H9 (cell line): ENCODE measurements around the gene PUDP. TPM values are rescaled to one million over a fixed set of nuclear protein-coding genes. Genes with fewer than 3 reads are reported as not detected.

Experiments
- DNase-seq: peaks from one replicate; pipeline ENCODE4 v3.0.0-alpha.2; 2017
- H2AFZ ChIP-seq: one replicate; pipeline ENCODE4 v1.6.1; 2013; ENCODE audit warnings: mild to moderate bottlenecking, low read length, control low read depth, moderate library complexity
- H2AK5ac ChIP-seq: 2 replicates; pipeline ENCODE4 v1.6.1; 2013; ENCODE audit warnings: low read length, control low read depth, mixed read lengths; ENCODE audit not compliant: insufficient read length
- H2BK120ac ChIP-seq: one replicate; pipeline ENCODE4 v1.6.1; 2013; ENCODE audit warnings: low read depth, mild to moderate bottlenecking, low read length, control low read depth, inconsistent platforms; ENCODE audit not compliant: poor library complexity, severe bottlenecking
- H2BK12ac ChIP-seq: 2 replicates; pipeline ENCODE4 v1.6.1; 2013; ENCODE audit warnings: low read length, control low read depth, mixed read lengths, low read depth; ENCODE audit not compliant: insufficient read length
- H2BK15ac ChIP-seq: 2 replicates; pipeline ENCODE4 v1.6.1; 2013; ENCODE audit warnings: low read depth, low read length, control low read depth
- H2BK20ac ChIP-seq: one replicate; pipeline ENCODE4 v1.6.1; 2013; ENCODE audit warnings: low read depth, mild to moderate bottlenecking, low read length, control low read depth, inconsistent platforms; ENCODE audit not compliant: poor library complexity, severe bottlenecking
- H2BK5ac ChIP-seq: 2 replicates; pipeline ENCODE4 v1.6.1; 2013; ENCODE audit warnings: low read length, control low read depth, mixed read lengths; ENCODE audit not compliant: insufficient read length
- H3K14ac ChIP-seq: 2 replicates; pipeline ENCODE4 v1.6.1; 2013; ENCODE audit warnings: low read length, control low read depth; ENCODE audit not compliant: insufficient read depth
- H3K18ac ChIP-seq: 2 replicates; pipeline ENCODE4 v1.6.1; 2013; ENCODE audit warnings: low read depth, mild to moderate bottlenecking, mixed read lengths, low read length, control low read depth; ENCODE audit not compliant: insufficient read length
- H3K23ac ChIP-seq: 2 replicates; pipeline ENCODE4 v1.6.1; 2013; ENCODE audit warnings: low read length, control low read depth, mixed read lengths, low read depth; ENCODE audit not compliant: insufficient read length
- H3K23me2 ChIP-seq: 2 replicates; pipeline ENCODE4 v1.6.1; 2013; ENCODE audit warnings: low read depth, mild to moderate bottlenecking, mixed read lengths, low read length, control low read depth; ENCODE audit not compliant: insufficient read length, poor library complexity, severe bottlenecking
- H3K27ac ChIP-seq: 2 replicates; pipeline ENCODE4 v1.5.1; 2013; ENCODE audit warnings: low read length, control low read depth, mixed read lengths, low read depth; ENCODE audit not compliant: insufficient read length
- H3K27me3 ChIP-seq: 2 replicates; pipeline ENCODE4 v1.6.1; 2013; ENCODE audit warnings: low read length, control low read depth, inconsistent platforms; ENCODE audit not compliant: insufficient read depth
- H3K4ac ChIP-seq: 2 replicates; pipeline ENCODE4 v1.6.1; 2013; ENCODE audit warnings: low read depth, mild to moderate bottlenecking, control low read depth, inconsistent platforms, low read length, moderate library complexity
- H3K4me1 ChIP-seq: 2 replicates; pipeline ENCODE4 v1.6.1; 2013; ENCODE audit warnings: low read length, control low read depth, inconsistent platforms; ENCODE audit not compliant: insufficient read depth
- H3K4me2 ChIP-seq: 2 replicates; pipeline ENCODE4 v1.6.1; 2013; ENCODE audit warnings: low read length, control low read depth, mixed read lengths; ENCODE audit not compliant: insufficient read length, insufficient read depth
- H3K56ac ChIP-seq: 2 replicates; pipeline ENCODE4 v1.6.1; 2013; ENCODE audit warnings: low read depth, mild to moderate bottlenecking, mixed read lengths, low read length, control low read depth; ENCODE audit not compliant: insufficient read length
- H3K79me1 ChIP-seq: 2 replicates; pipeline ENCODE4 v1.6.1; 2013; ENCODE audit warnings: low read depth, mild to moderate bottlenecking, moderate library complexity, low read length, control low read depth, inconsistent platforms; ENCODE audit not compliant: insufficient read depth, poor library complexity, severe bottlenecking
- H3K79me2 ChIP-seq: 2 replicates; pipeline ENCODE4 v1.6.1; 2013; ENCODE audit warnings: low read length, control low read depth, inconsistent platforms; ENCODE audit not compliant: insufficient read depth
- H3K9ac ChIP-seq: 2 replicates; pipeline ENCODE4 v1.6.1; 2013; ENCODE audit warnings: low read length, control low read depth, mixed read lengths; ENCODE audit not compliant: insufficient read length; ENCODE audit errors: extremely low read depth
- H3K9me3 ChIP-seq: one replicate; pipeline ENCODE4 v1.6.1; 2013; ENCODE audit warnings: low read depth, low read length, inconsistent platforms; ENCODE audit not compliant: control insufficient read depth
- H3T11ph ChIP-seq: one replicate; pipeline ENCODE4 v1.6.1; 2013; ENCODE audit warnings: mild to moderate bottlenecking, low read length, control low read depth, inconsistent platforms
- H4K20me1 ChIP-seq: one replicate; pipeline ENCODE4 v1.6.1; 2013; ENCODE audit not compliant: control insufficient read depth, insufficient read length, insufficient read depth
- H4K5ac ChIP-seq: 2 replicates; pipeline ENCODE4 v1.6.1; 2013; ENCODE audit warnings: low read depth, mild to moderate bottlenecking, mixed read lengths, low read length, control low read depth; ENCODE audit not compliant: insufficient read length
- H4K8ac ChIP-seq: replicated peaks from 2 replicates; pipeline ENCODE4 v1.6.1; 2013; ENCODE audit warnings: low read length, control low read depth, mixed read lengths, low read depth; ENCODE audit not compliant: insufficient read length
- H4K91ac ChIP-seq: 2 replicates; pipeline ENCODE4 v1.6.1; 2013; ENCODE audit warnings: low read depth, mild to moderate bottlenecking, moderate library complexity, mixed read lengths, low read length, control low read depth; ENCODE audit not compliant: insufficient read length
- H3K27ac Mint-ChIP-seq, 3 experiments: 2 replicates in 2 of 3; 3 replicates in 1 of 3; pipeline ENCODE4 v1.8.0; 2020 to 2021; ENCODE audit warnings: mixed read lengths in 3 of 3, mild to moderate bottlenecking in 1 of 3, moderate library complexity in 1 of 3
- H3K27me3 Mint-ChIP-seq: 2 replicates; pipeline ENCODE4 v1.8.0; 2021; ENCODE audit warnings: low read depth, mild to moderate bottlenecking, moderate library complexity, mixed read lengths
- H3K36me3 Mint-ChIP-seq, 3 experiments: 2 replicates in 2 of 3; 3 replicates in 1 of 3; pipeline ENCODE4 v1.8.0; 2020 to 2021; ENCODE audit warnings: low read depth in 3 of 3, mixed read lengths in 3 of 3; ENCODE audit not compliant: insufficient read depth in 1 of 3
- H3K4me1 Mint-ChIP-seq, 2 experiments: 2 replicates each; pipeline ENCODE4 v1.8.0; 2020; ENCODE audit warnings: mixed read lengths in 2 of 2
- H3K4me3 Mint-ChIP-seq, 2 experiments: 2 replicates in 1 of 2; 3 replicates in 1 of 2; pipeline ENCODE4 v1.8.0; 2020 to 2021; ENCODE audit warnings: mild to moderate bottlenecking in 2 of 2, mixed read lengths in 2 of 2, moderate library complexity in 1 of 2
- H3K9me3 Mint-ChIP-seq, 2 experiments: 2 replicates in 1 of 2; 3 replicates in 1 of 2; pipeline ENCODE4 v1.8.0; 2020; ENCODE audit warnings: mild to moderate bottlenecking in 2 of 2, mixed read lengths in 2 of 2, moderate library complexity in 1 of 2
- CTCF ChIP-seq: fragments of 200-600 bp; sonication (generic); conservative IDR thresholded peaks from 3 replicates; pipeline ENCODE4 v1.8.0; 2021; ENCODE audit warnings: antibody characterized with exemption, mild to moderate bottlenecking
- WGBS: extraction: QIAGEN DNeasy Blood & Tissue Kit; methylation state at CpG from one replicate; pipeline ENCODE4 v1.1.7; 2013; ENCODE audit warnings: missing lambda C conversion rate, low lambda C conversion rate, mixed read lengths; ENCODE audit not compliant: insufficient read length; ENCODE audit errors: extremely low coverage; 5-methylcytosine and 5-hydroxymethylcytosine counted together
- total RNA-seq: library from RNA; stranded (reverse); gene quantifications from 2 replicates; pipeline ENCODE4 v1.2.1, GENCODE V29; 2021

PUDP gene
- total RNA-seq, 1 experiment from 2014 or later = 46.3 TPM

- Histone ChIP-seq H2BK20ac (no peak overlapping the region), H3K27ac (no peak overlapping the region), H3K9me3 (no peaks in the 10 kb centered on the region), H4K5ac (no peak overlapping the region), H4K8ac (no peak overlapping the region), H3K23ac (no peak overlapping the region), H2BK15ac (no peak overlapping the region), H2BK5ac (no peak overlapping the region), H3K79me2 (no peaks in the 10 kb centered on the region), H3K79me1 (no peaks in the 10 kb centered on the region), H3K9ac (no peak overlapping the region), H3K56ac (no peak overlapping the region), H2AFZ (no peak overlapping the region), H3K23me2 (no peaks in the 10 kb centered on the region), H3K18ac (no peak overlapping the region), H4K20me1 (peaks cover 2% of the 10 kb centered on the region), H3K4me2 (no peak overlapping the region), H3T11ph (no peak overlapping the region), H3K14ac (no peak overlapping the region), H2BK12ac (no peak overlapping the region), H2BK120ac (no peak overlapping the region), H2AK5ac (no peak overlapping the region), H3K4ac (no peak overlapping the region), H4K91ac (no peak overlapping the region), H3K4me1 (no peaks in the 10 kb centered on the region), H3K27me3 (no peaks in the 10 kb centered on the region)
- Mint-ChIP-seq H3K27me3 (no peaks in the 10 kb centered on the region), H3K36me3 (peaks cover 3 to 17% (median 6%) of the 10 kb centered on the region in 3 experiments; a peak in 5 of 7 replicates), H3K4me1 (peaks cover 25 to 26% of the 10 kb centered on the region in 2 experiments), H3K4me3 (no peak overlapping the region), H3K9me3 (peaks cover 12 to 23% of the 10 kb centered on the region in 2 experiments), H3K27ac (no peak overlapping the region; a peak in 1 of 7 replicates)
- WGBS = no CpG with 5 or more reads among the region's 2 CpGs
- no peak for TF ChIP-seq CTCF
- no peak for DNase-seq
These were observed 40.7 kb upstream of the PUDP start for GRCh38 chrX:7188672-7189071.
